Endometrium (tissue), 2 donors: ENCODE results near the gene RAD51B.
"Not testable (repeated sequence)": the region's sequence is repeated elsewhere in the genome, so short reads cannot be mapped to it uniquely, and the experiment has no call there.

ENCODE experiments used
- FAIRE-seq: peaks from 2 replicates; lab custom pipeline; 2012; peaks lifted over from hg19 to GRCh38; lab: Jason Lieb, UNC
- donor health status: control.
- donor health status: control.

Gene RAD51B

DNA sequence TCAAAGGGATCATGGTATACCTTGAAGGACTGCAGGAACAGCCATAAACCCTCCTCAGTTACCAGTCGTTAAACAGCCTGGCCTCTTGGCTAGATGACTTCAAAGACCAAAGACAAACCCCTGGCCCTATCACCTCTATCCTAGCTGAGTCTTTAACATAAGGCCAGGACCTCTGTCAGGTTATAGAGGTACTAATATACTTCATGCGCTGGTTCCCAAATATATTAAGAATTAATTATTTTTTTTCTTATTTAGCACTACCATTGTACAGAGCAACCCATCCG, 459.8 kb downstream of the RAD51B start:
- FAIRE-seq = no peak

DNA sequence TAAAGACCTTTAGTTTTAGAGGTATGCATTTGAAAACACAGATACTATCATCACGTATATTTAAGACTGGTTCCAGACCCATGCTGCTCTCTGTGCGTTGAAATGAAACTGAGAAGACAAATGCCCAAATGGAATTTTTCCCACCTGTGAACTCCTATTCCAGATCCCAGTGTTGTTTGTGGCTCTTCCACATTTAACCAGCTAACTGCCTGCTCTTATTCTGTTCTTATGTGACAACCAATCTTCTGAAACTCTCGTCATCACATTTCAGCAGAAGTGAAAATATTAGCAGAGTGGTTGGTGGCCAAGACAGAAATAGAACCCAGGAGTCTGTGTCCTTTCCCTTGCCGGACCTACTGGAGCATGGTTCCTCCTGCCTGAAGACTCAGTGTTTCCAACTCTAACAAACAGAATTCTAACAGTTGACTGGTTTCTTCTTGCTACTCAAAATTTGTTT, 460.2 kb downstream of the RAD51B start:
- no peak for FAIRE-seq

GRCh38 chr14:68281497-68281896, 461.9 kb downstream of the RAD51B start:
- FAIRE-seq = no peak

- FAIRE-seq = no peak
Measured at GRCh38 chr14:68282479-68283377, 463.1 kb downstream of the RAD51B start.

DNA sequence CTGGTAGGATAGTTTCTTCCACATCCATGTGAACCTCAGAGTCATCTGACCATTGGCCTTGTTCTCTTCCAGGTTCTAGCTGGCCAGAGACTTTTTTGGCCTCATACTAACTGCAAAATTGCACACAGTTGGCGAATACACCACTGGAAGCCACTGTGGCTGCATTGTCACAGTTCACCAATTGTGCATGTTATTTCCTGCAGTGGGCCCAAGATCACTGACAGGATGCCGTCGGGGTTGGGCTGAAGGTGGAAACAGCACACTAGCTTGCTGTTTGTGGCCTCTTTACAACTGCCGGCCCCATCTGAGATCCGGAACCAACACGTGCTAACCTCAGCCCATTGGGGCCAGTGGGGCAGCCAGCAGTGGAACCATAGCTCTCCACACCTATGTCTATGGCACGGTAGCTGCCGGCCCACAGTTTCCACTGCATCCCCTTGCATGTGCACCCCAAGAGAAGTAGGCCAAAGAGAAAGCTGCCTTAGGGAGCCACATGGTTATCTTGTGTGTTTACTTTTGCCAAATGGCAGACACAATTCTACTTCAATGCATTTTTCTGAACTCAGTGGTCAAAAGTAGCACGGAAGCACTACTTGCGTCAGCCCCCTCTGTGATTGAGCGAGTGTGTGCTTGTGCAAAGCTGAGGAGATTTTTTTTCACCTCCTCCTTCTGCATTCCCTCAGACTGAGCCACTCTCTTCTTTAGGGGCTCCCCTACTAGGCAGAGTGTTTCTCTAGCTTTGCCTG, 464.0 kb downstream of the RAD51B start:
- FAIRE-seq = no peak

DNA sequence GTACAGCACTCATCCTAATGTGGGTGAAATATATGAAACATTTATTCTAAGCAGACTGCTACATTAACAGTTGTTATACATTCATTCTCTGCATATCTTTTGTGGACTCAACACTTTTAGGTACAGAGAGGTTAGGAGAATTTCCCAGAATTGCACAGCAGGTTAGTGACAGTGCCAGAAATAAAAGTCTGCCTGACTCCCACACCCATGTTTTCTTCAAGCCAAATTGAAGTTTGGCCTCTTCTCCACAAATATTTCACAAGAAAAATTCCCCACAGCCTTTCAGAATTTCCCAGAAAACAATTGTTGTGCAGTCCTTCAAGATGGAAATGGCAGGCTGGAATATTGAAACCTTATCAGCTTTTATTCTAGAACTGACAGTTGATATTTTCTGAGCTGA, 464.8 kb downstream of the RAD51B start:
- no peak for FAIRE-seq

GRCh38 chr14:68284834-68285233, 465.3 kb downstream of the RAD51B start:
- FAIRE-seq = no peak

GRCh38 chr14:68285421-68286179, 466.0 kb downstream of the RAD51B start:
- no peak for FAIRE-seq

- no peak for FAIRE-seq
Measured at GRCh38 chr14:68286667-68287066, 467.1 kb downstream of the RAD51B start.

- not testable (repeated sequence) for FAIRE-seq
Measured at GRCh38 chr14:68289452-68289851, 469.9 kb downstream of the RAD51B start.

- FAIRE-seq = no peak
Measured at GRCh38 chr14:68291820-68292219, 472.2 kb downstream of the RAD51B start.

GRCh38 chr14:68292441-68293215, 473.0 kb downstream of the RAD51B start:
- FAIRE-seq = peak; percentile 23

DNA sequence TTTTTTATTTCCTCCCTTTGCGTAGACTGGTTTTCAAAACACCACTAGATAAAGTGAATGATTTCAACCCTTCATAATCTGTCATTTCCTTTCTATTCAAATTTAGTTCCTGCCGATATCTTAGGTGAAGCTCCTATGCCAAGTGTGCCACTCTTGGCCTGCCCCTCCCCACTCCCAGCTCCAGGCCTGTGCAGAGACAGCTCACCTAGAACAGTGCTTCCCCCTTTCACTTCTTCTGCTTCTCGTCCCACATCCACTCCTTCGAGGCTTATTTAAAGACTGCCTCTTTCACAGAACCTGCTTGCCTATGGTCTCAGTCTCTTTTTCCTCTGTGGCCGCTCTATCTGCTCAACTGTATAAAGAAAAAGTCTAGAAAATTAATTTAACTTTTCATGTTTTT, 473.8 kb downstream of the RAD51B start:
- no peak for FAIRE-seq

- peak; percentile 95 for FAIRE-seq
Measured at GRCh38 chr14:68295316-68295816, 475.8 kb downstream of the RAD51B start.

DNA sequence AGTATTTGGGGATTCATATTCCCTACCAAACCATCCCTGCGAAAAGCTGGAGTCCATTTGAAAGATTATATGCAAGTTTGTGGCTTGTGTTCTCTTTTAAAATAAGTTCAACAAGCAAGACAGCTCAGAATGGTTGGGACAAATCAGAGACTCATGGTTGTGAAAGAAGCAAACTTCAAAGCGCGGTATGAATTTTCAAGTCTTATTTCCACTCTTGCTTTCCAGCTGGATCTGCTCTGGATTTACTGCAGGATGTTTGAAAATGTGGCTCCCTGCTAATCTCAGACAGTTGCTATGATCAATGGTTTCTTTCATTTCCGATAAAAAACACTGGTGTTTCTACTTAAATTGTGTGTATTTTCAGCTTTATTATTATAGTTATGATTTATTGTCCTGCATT, 477.5 kb downstream of the RAD51B start:
- FAIRE-seq = no peak

- no peak for FAIRE-seq
Measured at GRCh38 chr14:68297876-68298468, 478.4 kb downstream of the RAD51B start.

DNA sequence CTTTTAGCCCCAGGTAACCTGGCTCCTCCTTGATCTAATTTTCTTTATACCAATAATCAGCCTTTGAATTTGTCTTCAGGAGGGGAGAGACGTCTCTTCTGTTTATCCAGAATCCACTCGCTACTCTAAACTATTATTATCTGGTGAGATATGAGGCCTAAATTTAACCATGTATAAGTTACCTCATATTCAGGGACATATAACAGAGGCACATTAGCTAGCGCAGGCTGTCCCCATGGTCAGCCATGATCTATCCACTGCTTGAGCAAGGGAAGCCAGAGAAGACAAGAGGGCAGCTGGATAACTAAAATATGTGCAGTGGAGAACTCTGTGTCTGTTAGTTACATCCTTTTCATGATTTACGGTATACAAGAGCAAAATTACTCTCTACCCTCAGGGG, 481.0 kb downstream of the RAD51B start:
- no peak for FAIRE-seq

- FAIRE-seq = no peak
Measured at GRCh38 chr14:68301219-68301618, 481.6 kb downstream of the RAD51B start.

DNA sequence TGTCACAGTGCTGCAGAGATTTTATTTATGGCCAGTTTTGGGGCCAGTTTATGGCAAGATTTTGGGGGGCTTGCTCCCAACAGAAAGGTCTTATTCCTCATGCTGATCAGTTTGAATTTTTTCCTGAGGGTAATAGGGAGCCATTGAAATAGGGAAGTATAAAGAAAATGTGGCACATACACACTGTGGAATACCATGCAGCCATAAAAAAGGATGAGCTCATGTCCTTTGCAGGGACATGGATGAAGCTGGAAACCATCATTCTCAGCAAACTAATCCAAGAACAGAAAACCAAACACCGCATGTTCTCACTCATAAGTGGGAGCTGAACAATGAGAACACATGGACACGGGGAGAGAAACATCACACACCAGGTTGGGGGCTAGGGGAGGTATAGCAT, 483.4 kb downstream of the RAD51B start:
- FAIRE-seq = not testable (repeated sequence)

GRCh38 chr14:68305738-68306137, 486.2 kb downstream of the RAD51B start:
- no peak for FAIRE-seq

DNA sequence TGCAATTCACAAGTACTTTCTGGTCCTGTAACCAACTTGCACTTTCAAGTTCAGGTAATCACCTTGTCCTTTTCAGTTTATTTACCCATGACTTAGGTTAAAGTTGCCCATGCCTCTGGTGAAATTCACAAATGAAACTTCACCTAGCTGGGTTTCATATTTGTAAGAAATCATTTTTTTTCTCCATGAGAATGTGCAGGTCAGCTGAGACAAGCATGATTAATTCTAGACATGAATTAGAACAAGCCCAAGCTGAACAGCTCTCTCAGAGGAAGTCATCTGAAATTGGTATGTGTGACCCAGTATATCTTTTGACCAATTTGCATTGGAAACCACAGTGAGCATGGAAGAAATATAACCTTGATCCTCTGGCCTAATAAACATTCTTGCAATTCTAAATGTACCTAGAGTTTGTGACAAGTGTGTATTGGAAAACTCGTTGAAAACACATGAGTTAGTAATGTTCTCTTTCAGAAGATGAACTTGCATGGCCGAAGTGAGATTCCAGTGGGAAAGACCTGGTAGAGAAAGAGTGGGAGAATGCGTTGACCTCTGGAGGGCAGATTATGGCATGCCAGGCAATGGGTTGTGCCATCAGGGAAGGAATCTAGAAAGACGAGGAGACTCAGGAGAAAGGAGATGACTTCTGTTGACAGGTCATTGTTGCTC, 486.8 kb downstream of the RAD51B start:
- no peak for FAIRE-seq
